Trophoblast cell (in vitro differentiated cells and primary cell): ENCODE data around the gene MAN1C1.
A peak's percentile ranks its signal among the peaks of the same experiment; 100 is the strongest.

Experiments
- DNase-seq, 2 donors: peaks; one replicate each; pipeline ENCODE4 v3.0.0-alpha.2; 2016
- H2AFZ ChIP-seq: 2 replicates; pipeline ENCODE4 v1.6.1; 2013; ENCODE audit warnings: low read length, moderate library complexity, mild to moderate bottlenecking; ENCODE audit not compliant: insufficient read depth, poor library complexity
- H2AK5ac ChIP-seq: 2 replicates; pipeline ENCODE4 v1.6.1; 2013; ENCODE audit warnings: mild to moderate bottlenecking, low read length
- H2BK120ac ChIP-seq: 2 replicates; pipeline ENCODE4 v1.6.1; 2013; ENCODE audit warnings: low read length, mild to moderate bottlenecking, moderate library complexity; ENCODE audit not compliant: insufficient read depth, poor library complexity
- H2BK12ac ChIP-seq: 2 replicates; pipeline ENCODE4 v1.6.1; 2013; ENCODE audit warnings: mild to moderate bottlenecking, low read length, moderate library complexity
- H2BK5ac ChIP-seq: 2 replicates; pipeline ENCODE4 v1.6.1; 2013; ENCODE audit warnings: low read length, low read depth, moderate library complexity, mild to moderate bottlenecking; ENCODE audit not compliant: poor library complexity
- H3K14ac ChIP-seq: 2 replicates; pipeline ENCODE4 v1.6.1; 2013; ENCODE audit warnings: mild to moderate bottlenecking, low read length
- H3K18ac ChIP-seq: 2 replicates; pipeline ENCODE4 v1.6.1; 2013; ENCODE audit warnings: mild to moderate bottlenecking, low read length
- H3K23ac ChIP-seq: 2 replicates; pipeline ENCODE4 v1.6.1; 2013; ENCODE audit warnings: low read length
- H3K27ac ChIP-seq: 2 replicates; pipeline ENCODE4 v1.5.1; 2013; ENCODE audit warnings: low read depth, mild to moderate bottlenecking, inconsistent platforms, low read length, moderate library complexity
- H3K27me3 ChIP-seq: 2 replicates; pipeline ENCODE4 v1.6.1; 2013; ENCODE audit warnings: inconsistent platforms, mild to moderate bottlenecking, low read length, moderate library complexity; ENCODE audit not compliant: insufficient read depth
- H3K36me3 ChIP-seq, 2 experiments: 1 replicate in 1 of 2; 2 replicates in 1 of 2; pipeline ENCODE4 v1.6.1; 2013; ENCODE audit warnings: low read length in 2 of 2, mild to moderate bottlenecking in 2 of 2, moderate library complexity in 1 of 2; ENCODE audit not compliant: insufficient read depth in 2 of 2, control insufficient read depth in 1 of 2
- H3K4ac ChIP-seq: 2 replicates; pipeline ENCODE4 v1.6.1; 2013; ENCODE audit warnings: low read depth, mild to moderate bottlenecking, low read length, moderate library complexity
- H3K4me1 ChIP-seq, 2 experiments: 1 replicate in 1 of 2; 2 replicates in 1 of 2; pipeline ENCODE4 v1.6.1; 2013; ENCODE audit warnings: low read length in 2 of 2, mild to moderate bottlenecking in 2 of 2, moderate library complexity in 1 of 2; ENCODE audit not compliant: insufficient read depth in 2 of 2, control insufficient read depth in 1 of 2
- H3K4me2 ChIP-seq: 2 replicates; pipeline ENCODE4 v1.6.1; 2013; ENCODE audit warnings: inconsistent platforms, mild to moderate bottlenecking, low read length, moderate library complexity
- H3K4me3 ChIP-seq: 2 replicates; pipeline ENCODE4 v1.5.1; 2013; ENCODE audit warnings: mild to moderate bottlenecking, low read depth, low read length, inconsistent platforms
- H3K79me1 ChIP-seq: one replicate; pipeline ENCODE4 v1.6.1; 2013; ENCODE audit warnings: low read length
- H3K79me2 ChIP-seq: 2 replicates; pipeline ENCODE4 v1.6.1; 2013; ENCODE audit warnings: low read length, mild to moderate bottlenecking; ENCODE audit not compliant: control insufficient read depth, insufficient read depth, poor library complexity
- H3K9ac ChIP-seq: 2 replicates; pipeline ENCODE4 v1.6.1; 2013; ENCODE audit warnings: mild to moderate bottlenecking, low read length
- H3K9me3 ChIP-seq: 2 replicates; pipeline ENCODE4 v1.6.1; 2013; ENCODE audit warnings: low read depth, mild to moderate bottlenecking, control low read depth, inconsistent platforms, low read length; ENCODE audit not compliant: insufficient read depth
- H4K12ac ChIP-seq: 2 replicates; pipeline ENCODE4 v1.6.1; 2013; ENCODE audit warnings: low read depth, mild to moderate bottlenecking, low read length, moderate library complexity
- H4K8ac ChIP-seq: 2 replicates; pipeline ENCODE4 v1.6.1; 2013; ENCODE audit warnings: low read depth, mild to moderate bottlenecking, low read length, moderate library complexity
- H4K91ac ChIP-seq: one replicate; pipeline ENCODE4 v1.6.1; 2013; ENCODE audit warnings: low read depth, mild to moderate bottlenecking, low read length, moderate library complexity
- WGBS: extraction: QIAGEN DNeasy Blood & Tissue Kit; methylation state at CpG from one replicate; pipeline ENCODE4 v1.1.7; 2013; ENCODE audit warnings: missing lambda C conversion rate; ENCODE audit not compliant: insufficient read length, insufficient coverage; ENCODE audit errors: extremely low coverage; 5-methylcytosine and 5-hydroxymethylcytosine counted together

MAN1C1 gene

GRCh38 chr1:25798666-25799351 lies 182.2 kb downstream of the MAN1C1 start:
- no peak overlapping the region for H4K8ac ChIP-seq
- H3K27me3 ChIP-seq, result no peaks in the 10 kb centered on the region
- H3K36me3 ChIP-seq, result no peaks in the 10 kb centered on the region
- H2BK5ac ChIP-seq, result no peak overlapping the region
- H2AFZ ChIP-seq, result no peak overlapping the region
- no peaks in the 10 kb centered on the region for H3K9me3 ChIP-seq
- no peak overlapping the region for H2BK120ac ChIP-seq
- no peak overlapping the region for H3K9ac ChIP-seq
- no peak overlapping the region for H4K12ac ChIP-seq
- no CpG with 5 or more reads among the region's 8 CpGs for WGBS
- H3K4me3 ChIP-seq, result no peak overlapping the region
- peaks cover 3% of the 10 kb centered on the region for H3K79me1 ChIP-seq
- no peak overlapping the region for H3K4ac ChIP-seq
- H3K27ac ChIP-seq, result no peak overlapping the region
- H3K23ac ChIP-seq, result no peak overlapping the region
- peaks cover 11 to 13% of the 10 kb centered on the region in 2 experiments for H3K4me1 ChIP-seq
- DNase-seq, result no peak
- H2BK12ac ChIP-seq, result no peak overlapping the region
- peak overlapping the region; percentile 68 for H2AK5ac ChIP-seq
- H3K18ac ChIP-seq, result no peak overlapping the region
- peaks cover 4% of the 10 kb centered on the region for H3K79me2 ChIP-seq
- no peak overlapping the region for H4K91ac ChIP-seq
- H3K14ac ChIP-seq, result no peak overlapping the region
- no peak overlapping the region for H3K4me2 ChIP-seq

GRCh38 chr1:25799352-25799934 lies 182.9 kb downstream of the MAN1C1 start:
- Histone ChIP-seq H3K4me2 (peak overlapping the region; percentile 85), H3K18ac (peak overlapping the region; percentile 78), H3K9me3 (no peaks in the 10 kb centered on the region), H4K8ac (peak overlapping the region; percentile 89), H4K91ac (peak overlapping the region; percentile 87), H2BK120ac (peak overlapping the region; percentile 74), H3K9ac (peak overlapping the region; percentile 14), H3K4ac (peak overlapping the region; percentile 39), H4K12ac (peak overlapping the region; percentile 79), H3K27ac (no peak overlapping the region), H3K23ac (no peak overlapping the region), H2BK5ac (peak overlapping the region; percentile 36), H3K4me3 (peak overlapping the region; percentile 59), H3K79me1 (peaks cover 3% of the 10 kb centered on the region), H3K27me3 (no peaks in the 10 kb centered on the region), H2AFZ (peak overlapping the region; percentile 73), H2BK12ac (peak overlapping the region; percentile 37), H3K79me2 (peaks cover 4% of the 10 kb centered on the region), H3K36me3 (no peaks in the 10 kb centered on the region), H3K14ac (peak overlapping the region; percentile 76), H3K4me1 (peaks cover 11 to 13% of the 10 kb centered on the region in 2 experiments), H2AK5ac (no peak overlapping the region)
- DNase-seq, result no peak
- no CpG with 5 or more reads among the region's 12 CpGs for WGBS

- no peak within 1 kb of the TSS for H3K23ac ChIP-seq
- peak within 1 kb of the TSS; percentile 94 for H2AFZ ChIP-seq
- H3K27ac ChIP-seq, result no peak within 1 kb of the TSS
- peak within 1 kb of the TSS; percentile 36 for H2BK5ac ChIP-seq
- H3K4me3 ChIP-seq, result peak within 1 kb of the TSS; percentile 83
- H3K9me3 ChIP-seq, result no peaks in the 10 kb centered on the region
- no peaks in the 10 kb centered on the region for H3K27me3 ChIP-seq
- peaks cover 11 to 13% of the 10 kb centered on the region in 2 experiments for H3K4me1 ChIP-seq
- H3K14ac ChIP-seq, result peak within 1 kb of the TSS; percentile 76
- no CpG with 5 or more reads among the region's 91 CpGs for whole genome bisulfite sequencing
- peak within 1 kb of the TSS; percentile 89 for H4K8ac ChIP-seq
- H3K4ac ChIP-seq, result peak within 1 kb of the TSS; percentile 39
- peaks cover 3% of the 10 kb centered on the region for H3K79me1 ChIP-seq
- peaks cover 4% of the 10 kb centered on the region for H3K79me2 ChIP-seq
- peak within 1 kb of the TSS; percentile 79 for H4K12ac ChIP-seq
- DNase-seq, result peak; percentile 27 to 38
- H2BK120ac ChIP-seq, result peak within 1 kb of the TSS; percentile 74
- peak within 1 kb of the TSS; percentile 37 for H2BK12ac ChIP-seq
- H2AK5ac ChIP-seq, result no peak within 1 kb of the TSS
- peaks cover under 1 to 1% of the 10 kb centered on the region in 2 experiments for H3K36me3 ChIP-seq
- H3K9ac ChIP-seq, result peak within 1 kb of the TSS; percentile 66
- peak within 1 kb of the TSS; percentile 85 for H3K4me2 ChIP-seq
- H3K18ac ChIP-seq, result peak within 1 kb of the TSS; percentile 89
- H4K91ac ChIP-seq, result peak within 1 kb of the TSS; percentile 87
These were observed 183.5 kb downstream of the MAN1C1 start, which contains the start of gene SELENON for GRCh38 chr1:25799935-25800702. Gene SELENON (plus strand): TSS chr1:25800193. CDS start chr1:25800231, 38 bp downstream.

- no peak for DNase-seq
- WGBS, result no CpG with 5 or more reads among the region's 15 CpGs
- H2BK120ac ChIP-seq, result no peak overlapping the region
- peak overlapping the region; percentile 73 for H3K4me2 ChIP-seq
- H3K14ac ChIP-seq, result peak overlapping the region; percentile 23
- no peak overlapping the region for H2AK5ac ChIP-seq
- H3K9me3 ChIP-seq, result no peaks in the 10 kb centered on the region
- H4K8ac ChIP-seq, result peak overlapping the region; percentile 83
- peak overlapping the region; percentile 43 for H4K12ac ChIP-seq
- no peak overlapping the region for H3K9ac ChIP-seq
- peaks cover 4% of the 10 kb centered on the region for H3K79me2 ChIP-seq
- H3K18ac ChIP-seq, result peak overlapping the region; percentile 73
- H2BK12ac ChIP-seq, result no peak overlapping the region
- H3K23ac ChIP-seq, result no peak overlapping the region
- no peak overlapping the region for H2BK5ac ChIP-seq
- peaks cover 11 to 13% of the 10 kb centered on the region in 2 experiments for H3K4me1 ChIP-seq
- no peak overlapping the region for H3K27ac ChIP-seq
- H3K4me3 ChIP-seq, result peak overlapping the region; percentile 83
- H3K36me3 ChIP-seq, result peaks cover 7% of the 10 kb centered on the region in 2 experiments
- H3K27me3 ChIP-seq, result no peaks in the 10 kb centered on the region
- no peak overlapping the region for H4K91ac ChIP-seq
- peaks cover 3% of the 10 kb centered on the region for H3K79me1 ChIP-seq
- peak overlapping the region; percentile 94 for H2AFZ ChIP-seq
- H3K4ac ChIP-seq, result no peak overlapping the region
These were observed 184.2 kb downstream of the MAN1C1 start for GRCh38 chr1:25800703-25801377.
